H9 (cell line): ENCODE measurements around the gene B4GALNT4. TPM values are rescaled to one million over a fixed set of nuclear protein-coding genes. Genes with fewer than 3 reads are reported as not detected.

ENCODE experiments used
- DNase-seq: peaks from one replicate; pipeline ENCODE4 v3.0.0-alpha.2; 2017
- H2AFZ ChIP-seq: one replicate; pipeline ENCODE4 v1.6.1; 2013; ENCODE audit warnings: mild to moderate bottlenecking, low read length, control low read depth, moderate library complexity
- H2AK5ac ChIP-seq: 2 replicates; pipeline ENCODE4 v1.6.1; 2013; ENCODE audit warnings: low read length, control low read depth, mixed read lengths; ENCODE audit not compliant: insufficient read length
- H2BK120ac ChIP-seq: one replicate; pipeline ENCODE4 v1.6.1; 2013; ENCODE audit warnings: low read depth, mild to moderate bottlenecking, low read length, control low read depth, inconsistent platforms; ENCODE audit not compliant: poor library complexity, severe bottlenecking
- H2BK12ac ChIP-seq: 2 replicates; pipeline ENCODE4 v1.6.1; 2013; ENCODE audit warnings: low read length, control low read depth, mixed read lengths, low read depth; ENCODE audit not compliant: insufficient read length
- H2BK15ac ChIP-seq: 2 replicates; pipeline ENCODE4 v1.6.1; 2013; ENCODE audit warnings: low read depth, low read length, control low read depth
- H2BK20ac ChIP-seq: one replicate; pipeline ENCODE4 v1.6.1; 2013; ENCODE audit warnings: low read depth, mild to moderate bottlenecking, low read length, control low read depth, inconsistent platforms; ENCODE audit not compliant: poor library complexity, severe bottlenecking
- H2BK5ac ChIP-seq: 2 replicates; pipeline ENCODE4 v1.6.1; 2013; ENCODE audit warnings: low read length, control low read depth, mixed read lengths; ENCODE audit not compliant: insufficient read length
- H3K14ac ChIP-seq: 2 replicates; pipeline ENCODE4 v1.6.1; 2013; ENCODE audit warnings: low read length, control low read depth; ENCODE audit not compliant: insufficient read depth
- H3K18ac ChIP-seq: 2 replicates; pipeline ENCODE4 v1.6.1; 2013; ENCODE audit warnings: low read depth, mild to moderate bottlenecking, mixed read lengths, low read length, control low read depth; ENCODE audit not compliant: insufficient read length
- H3K23ac ChIP-seq: 2 replicates; pipeline ENCODE4 v1.6.1; 2013; ENCODE audit warnings: low read length, control low read depth, mixed read lengths, low read depth; ENCODE audit not compliant: insufficient read length
- H3K23me2 ChIP-seq: 2 replicates; pipeline ENCODE4 v1.6.1; 2013; ENCODE audit warnings: low read depth, mild to moderate bottlenecking, mixed read lengths, low read length, control low read depth; ENCODE audit not compliant: insufficient read length, poor library complexity, severe bottlenecking
- H3K27ac ChIP-seq: 2 replicates; pipeline ENCODE4 v1.5.1; 2013; ENCODE audit warnings: low read length, control low read depth, mixed read lengths, low read depth; ENCODE audit not compliant: insufficient read length
- H3K27me3 ChIP-seq: 2 replicates; pipeline ENCODE4 v1.6.1; 2013; ENCODE audit warnings: low read length, control low read depth, inconsistent platforms; ENCODE audit not compliant: insufficient read depth
- H3K4ac ChIP-seq: 2 replicates; pipeline ENCODE4 v1.6.1; 2013; ENCODE audit warnings: low read depth, mild to moderate bottlenecking, control low read depth, inconsistent platforms, low read length, moderate library complexity
- H3K4me1 ChIP-seq: 2 replicates; pipeline ENCODE4 v1.6.1; 2013; ENCODE audit warnings: low read length, control low read depth, inconsistent platforms; ENCODE audit not compliant: insufficient read depth
- H3K4me2 ChIP-seq: 2 replicates; pipeline ENCODE4 v1.6.1; 2013; ENCODE audit warnings: low read length, control low read depth, mixed read lengths; ENCODE audit not compliant: insufficient read length, insufficient read depth
- H3K56ac ChIP-seq: 2 replicates; pipeline ENCODE4 v1.6.1; 2013; ENCODE audit warnings: low read depth, mild to moderate bottlenecking, mixed read lengths, low read length, control low read depth; ENCODE audit not compliant: insufficient read length
- H3K79me1 ChIP-seq: 2 replicates; pipeline ENCODE4 v1.6.1; 2013; ENCODE audit warnings: low read depth, mild to moderate bottlenecking, moderate library complexity, low read length, control low read depth, inconsistent platforms; ENCODE audit not compliant: insufficient read depth, poor library complexity, severe bottlenecking
- H3K79me2 ChIP-seq: 2 replicates; pipeline ENCODE4 v1.6.1; 2013; ENCODE audit warnings: low read length, control low read depth, inconsistent platforms; ENCODE audit not compliant: insufficient read depth
- H3K9ac ChIP-seq: 2 replicates; pipeline ENCODE4 v1.6.1; 2013; ENCODE audit warnings: low read length, control low read depth, mixed read lengths; ENCODE audit not compliant: insufficient read length; ENCODE audit errors: extremely low read depth
- H3K9me3 ChIP-seq: one replicate; pipeline ENCODE4 v1.6.1; 2013; ENCODE audit warnings: low read depth, low read length, inconsistent platforms; ENCODE audit not compliant: control insufficient read depth
- H3T11ph ChIP-seq: one replicate; pipeline ENCODE4 v1.6.1; 2013; ENCODE audit warnings: mild to moderate bottlenecking, low read length, control low read depth, inconsistent platforms
- H4K20me1 ChIP-seq: one replicate; pipeline ENCODE4 v1.6.1; 2013; ENCODE audit not compliant: control insufficient read depth, insufficient read length, insufficient read depth
- H4K5ac ChIP-seq: 2 replicates; pipeline ENCODE4 v1.6.1; 2013; ENCODE audit warnings: low read depth, mild to moderate bottlenecking, mixed read lengths, low read length, control low read depth; ENCODE audit not compliant: insufficient read length
- H4K8ac ChIP-seq: replicated peaks from 2 replicates; pipeline ENCODE4 v1.6.1; 2013; ENCODE audit warnings: low read length, control low read depth, mixed read lengths, low read depth; ENCODE audit not compliant: insufficient read length
- H4K91ac ChIP-seq: 2 replicates; pipeline ENCODE4 v1.6.1; 2013; ENCODE audit warnings: low read depth, mild to moderate bottlenecking, moderate library complexity, mixed read lengths, low read length, control low read depth; ENCODE audit not compliant: insufficient read length
- H3K27ac Mint-ChIP-seq, 3 experiments: 2 replicates in 2 of 3; 3 replicates in 1 of 3; pipeline ENCODE4 v1.8.0; 2020 to 2021; ENCODE audit warnings: mixed read lengths in 3 of 3, mild to moderate bottlenecking in 1 of 3, moderate library complexity in 1 of 3
- H3K27me3 Mint-ChIP-seq: 2 replicates; pipeline ENCODE4 v1.8.0; 2021; ENCODE audit warnings: low read depth, mild to moderate bottlenecking, moderate library complexity, mixed read lengths
- H3K36me3 Mint-ChIP-seq, 3 experiments: 2 replicates in 2 of 3; 3 replicates in 1 of 3; pipeline ENCODE4 v1.8.0; 2020 to 2021; ENCODE audit warnings: low read depth in 3 of 3, mixed read lengths in 3 of 3; ENCODE audit not compliant: insufficient read depth in 1 of 3
- H3K4me1 Mint-ChIP-seq, 2 experiments: 2 replicates each; pipeline ENCODE4 v1.8.0; 2020; ENCODE audit warnings: mixed read lengths in 2 of 2
- H3K4me3 Mint-ChIP-seq, 2 experiments: 2 replicates in 1 of 2; 3 replicates in 1 of 2; pipeline ENCODE4 v1.8.0; 2020 to 2021; ENCODE audit warnings: mild to moderate bottlenecking in 2 of 2, mixed read lengths in 2 of 2, moderate library complexity in 1 of 2
- H3K9me3 Mint-ChIP-seq, 2 experiments: 2 replicates in 1 of 2; 3 replicates in 1 of 2; pipeline ENCODE4 v1.8.0; 2020; ENCODE audit warnings: mild to moderate bottlenecking in 2 of 2, mixed read lengths in 2 of 2, moderate library complexity in 1 of 2
- WGBS: extraction: QIAGEN DNeasy Blood & Tissue Kit; methylation state at CpG from one replicate; pipeline ENCODE4 v1.1.7; 2013; ENCODE audit warnings: missing lambda C conversion rate, low lambda C conversion rate, mixed read lengths; ENCODE audit not compliant: insufficient read length; ENCODE audit errors: extremely low coverage; 5-methylcytosine and 5-hydroxymethylcytosine counted together
- total RNA-seq: library from RNA; stranded (reverse); gene quantifications from 2 replicates; pipeline ENCODE4 v1.2.1, GENCODE V29; 2021
- TF ChIP-seq, protein P1 (sequence below): fragments of 200-600 bp; sonication (generic); conservative IDR thresholded peaks from 3 replicates; pipeline ENCODE4 v1.8.0; 2021; ENCODE audit warnings: antibody characterized with exemption, mild to moderate bottlenecking

The B4GALNT4 gene
- total RNA-seq, 1 experiment from 2014 or later = 105 TPM

DNA sequence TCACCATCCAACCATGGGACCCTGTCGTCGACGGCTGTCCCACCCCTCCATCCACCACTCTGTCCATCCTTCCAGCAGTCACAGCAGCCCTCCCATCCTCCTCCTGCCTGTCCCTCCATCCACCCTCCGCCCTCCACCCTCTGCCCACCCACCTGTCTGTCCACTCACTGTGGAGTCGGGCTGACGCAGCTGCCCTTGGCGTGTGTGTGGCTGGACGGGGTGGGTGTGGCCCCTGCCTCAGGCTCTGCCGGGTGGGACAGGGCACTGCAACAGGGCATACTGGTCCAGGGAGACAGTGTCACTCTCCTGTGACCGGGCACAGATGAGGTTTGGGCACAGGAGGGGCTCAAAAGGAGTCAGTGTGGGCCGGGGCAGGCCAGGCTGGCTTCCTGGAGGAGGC lies 26.6 kb downstream of the B4GALNT4 start:
- no peak for DNase-seq
- Histone ChIP-seq H3K4me1 (no peaks in the 10 kb centered on the region), H3K79me2 (no peaks in the 10 kb centered on the region)

More for the DNA sequence above, 26.6 kb downstream of the B4GALNT4 start:
- no peak overlapping the region for H3K9ac ChIP-seq
- Mint-ChIP-seq H3K4me1 (peaks cover 2 to 9% of the 10 kb centered on the region in 2 experiments), H3K36me3 (peaks cover 2 to 18% (median 18%) of the 10 kb centered on the region in 3 experiments; a peak in 6 of 7 replicates), H3K9me3 (peaks cover 10 to 16% of the 10 kb centered on the region in 2 experiments), H3K27me3 (no peaks in the 10 kb centered on the region), H3K4me3 (peak overlapping the region in 1 of 2 experiments; percentile 24; a peak in 1 of 5 replicates), H3K27ac (0 out of 7 replicates have a peak overlapping the region, but pooled peaks of 1 of the 3 experiments have one; percentile 8)
- H3K14ac ChIP-seq = no peak overlapping the region; the same call in 1 of the 2 replicates
- WGBS = no CpG with 5 or more reads among the region's 11 CpGs
- H2AK5ac ChIP-seq = no peak overlapping the region
- no peak overlapping the region for H2AFZ ChIP-seq
- H2BK5ac ChIP-seq = no peak overlapping the region
- H3K23ac ChIP-seq = no peak overlapping the region
- no peaks in the 10 kb centered on the region for H3K79me1 ChIP-seq
- H3T11ph ChIP-seq = no peak overlapping the region
- H3K9me3 ChIP-seq = no peaks in the 10 kb centered on the region
- no peaks in the 10 kb centered on the region for H3K27me3 ChIP-seq
- H2BK20ac ChIP-seq = no peak overlapping the region
- H3K18ac ChIP-seq = no peak overlapping the region
- no peak overlapping the region for H3K4ac ChIP-seq
- H4K20me1 ChIP-seq = peaks cover 2% of the 10 kb centered on the region
- H3K56ac ChIP-seq = no peak overlapping the region
- H3K27ac ChIP-seq = no peak overlapping the region
- H2BK12ac ChIP-seq = no peak overlapping the region
- no peak overlapping the region for H4K91ac ChIP-seq
- no peak overlapping the region for H3K4me2 ChIP-seq
- no peaks in the 10 kb centered on the region for H3K23me2 ChIP-seq
- H4K5ac ChIP-seq = no peak overlapping the region
- H2BK120ac ChIP-seq = no peak overlapping the region
- no peak overlapping the region for H2BK15ac ChIP-seq
- TF ChIP-seq, protein P1, sequence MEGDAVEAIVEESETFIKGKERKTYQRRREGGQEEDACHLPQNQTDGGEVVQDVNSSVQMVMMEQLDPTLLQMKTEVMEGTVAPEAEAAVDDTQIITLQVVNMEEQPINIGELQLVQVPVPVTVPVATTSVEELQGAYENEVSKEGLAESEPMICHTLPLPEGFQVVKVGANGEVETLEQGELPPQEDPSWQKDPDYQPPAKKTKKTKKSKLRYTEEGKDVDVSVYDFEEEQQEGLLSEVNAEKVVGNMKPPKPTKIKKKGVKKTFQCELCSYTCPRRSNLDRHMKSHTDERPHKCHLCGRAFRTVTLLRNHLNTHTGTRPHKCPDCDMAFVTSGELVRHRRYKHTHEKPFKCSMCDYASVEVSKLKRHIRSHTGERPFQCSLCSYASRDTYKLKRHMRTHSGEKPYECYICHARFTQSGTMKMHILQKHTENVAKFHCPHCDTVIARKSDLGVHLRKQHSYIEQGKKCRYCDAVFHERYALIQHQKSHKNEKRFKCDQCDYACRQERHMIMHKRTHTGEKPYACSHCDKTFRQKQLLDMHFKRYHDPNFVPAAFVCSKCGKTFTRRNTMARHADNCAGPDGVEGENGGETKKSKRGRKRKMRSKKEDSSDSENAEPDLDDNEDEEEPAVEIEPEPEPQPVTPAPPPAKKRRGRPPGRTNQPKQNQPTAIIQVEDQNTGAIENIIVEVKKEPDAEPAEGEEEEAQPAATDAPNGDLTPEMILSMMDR = no peak
- H4K8ac ChIP-seq = no peak overlapping the region
